ENCODE data around the gene ATP6V0A1.
"Not testable (repeated sequence)": the region's sequence is repeated elsewhere in the genome, so short reads cannot be mapped to it uniquely, and the experiment has no call there.

ATP6V0A1 gene

GRCh38 chr17:42520540-42520951 lies 61.9 kb downstream of the ATP6V0A1 start:
- DNase-seq = peak in 1 of 4 experiments; percentile 25

GRCh38 chr17:42521036-42521435 lies 62.4 kb downstream of the ATP6V0A1 start:
- no peak for DNase-seq

GRCh38 chr17:42521666-42522262 lies 63.1 kb downstream of the ATP6V0A1 start:
- DNase-seq = no peak

GRCh38 chr17:42522263-42522790 lies 63.6 kb downstream of the ATP6V0A1 start:
- no peak for DNase-seq

GRCh38 chr17:42522798-42523278 lies 64.2 kb downstream of the ATP6V0A1 start:
- DNase-seq = no peak

GRCh38 chr17:42525221-42525620 lies 66.5 kb downstream of the ATP6V0A1 start:
- no peak for DNase-seq

- no peak for DNase-seq
Observed at GRCh38 chr17:42526031-42526444, 67.4 kb downstream of the ATP6V0A1 start.

GRCh38 chr17:42527932-42528331 lies 69.3 kb downstream of the ATP6V0A1 start:
- no peak for DNase-seq

GRCh38 chr17:42529061-42529460 lies 70.4 kb downstream of the ATP6V0A1 start:
- no peak for DNase-seq

- DNase-seq = no peak
Observed at GRCh38 chr17:42530952-42531454, 72.3 kb downstream of the ATP6V0A1 start.

- peak in 1 of 4 experiments; percentile 30 for DNase-seq
Observed at GRCh38 chr17:42531455-42532354, 73.0 kb downstream of the ATP6V0A1 start.

- no peak for DNase-seq
Observed at GRCh38 chr17:42535155-42536047, 76.7 kb downstream of the ATP6V0A1 start.

- DNase-seq = peak; percentile 49 to 73 (median 59)
Observed at GRCh38 chr17:42536048-42536371, 77.3 kb downstream of the ATP6V0A1 start, which contains the start of gene NAGLU. Gene NAGLU, plus strand, starts transcription at chr17:42536241. Its CDS starts 32 bp downstream, at chr17:42536273.

GRCh38 chr17:42536372-42537155 lies 77.9 kb downstream of the ATP6V0A1 start:
- DNase-seq = peak in 3 of 4 experiments; percentile 34 to 60 (median 43)

GRCh38 chr17:42537156-42537805 lies 78.6 kb downstream of the ATP6V0A1 start:
- DNase-seq = no peak

- no peak for DNase-seq
Observed at GRCh38 chr17:42537826-42538451, 79.3 kb downstream of the ATP6V0A1 start.

- no peak for DNase-seq
Observed at GRCh38 chr17:42538482-42538881, 79.8 kb downstream of the ATP6V0A1 start.

- DNase-seq = not testable (repeated sequence)
Observed at GRCh38 chr17:42540558-42540957, 81.9 kb downstream of the ATP6V0A1 start.

- no peak for DNase-seq
Observed at GRCh38 chr17:42541041-42541833, 82.6 kb downstream of the ATP6V0A1 start.

All from activated naive CD4-positive, alpha-beta T cell (primary cell).